Measurements from ENCODE around the gene TAF1D. TPM values are rescaled to one million over a fixed set of nuclear protein-coding genes. Genes with fewer than 3 reads are reported as not detected.
"Not testable (repeated sequence)": the region's sequence is repeated elsewhere in the genome, so short reads cannot be mapped to it uniquely, and the experiment has no call there.

TAF1D gene
- total RNA-seq, 4 donors from 2014 or later = 28.3 to 114 (median 58.1) TPM

- no peaks in the 10 kb centered on the region for H3K9me3 ChIP-seq
- H3K4me1 ChIP-seq = peaks cover 9 to 40% (median 13%) of the 10 kb centered on the region in 3 donors
- peak overlapping the region; percentile 62 to 93 for H3K4me3 ChIP-seq
- H3K27me3 ChIP-seq = no peaks in the 10 kb centered on the region
- no peak for TF ChIP-seq POLR2A (IDR thresholded peaks at IDR 0.05)
- TF ChIP-seq EP300 (IDR thresholded peaks at IDR 0.05) = no peak
- TF ChIP-seq CTCF (IDR thresholded peaks at IDR 0.05) = no peak
- TF ChIP-seq POLR2AphosphoS5 (IDR thresholded peaks at IDR 0.05) = no peak
- no peak for ATAC-seq
- H3K36me3 ChIP-seq = peaks cover 0 to 6% of the 10 kb centered on the region in 2 donors
- H3K27ac ChIP-seq = peak overlapping the region in 3 of 4 donors; percentile 95 to 97 (median 95)
- 22 to 45% methylated on average over 4 to 7 of the region's 7 CpGs for WGBS, 2 donors (ENCODE audit: low coverage in 1 of 2)
Measured at GRCh38 chr11:93783362-93783761, 42.1 kb upstream of the TAF1D start.

- ATAC-seq = no peak
- no peaks in the 10 kb centered on the region for H3K9me3 ChIP-seq
- TF ChIP-seq EP300 (IDR thresholded peaks at IDR 0.05) (no peak), POLR2A (IDR thresholded peaks at IDR 0.05) (no peak), POLR2AphosphoS5 (IDR thresholded peaks at IDR 0.05) (no peak), CTCF (IDR thresholded peaks at IDR 0.05) (no peak)
- no peaks in the 10 kb centered on the region for H3K4me1 ChIP-seq
- no peaks in the 10 kb centered on the region for H3K36me3 ChIP-seq
- H3K4me3 ChIP-seq = no peak overlapping the region
- H3K27me3 ChIP-seq = no peaks in the 10 kb centered on the region
- H3K27ac ChIP-seq = no peak overlapping the region
- WGBS, 2 donors (ENCODE audit: low coverage in 1 of 2) = 38 to 72% methylated on average over 2 of the region's 2 CpGs
Measured at GRCh38 chr11:93775289-93775688, 34.0 kb upstream of the TAF1D start.

GRCh38 chr11:93774560-93774959, 33.3 kb upstream of the TAF1D start:
- not testable (repeated sequence) for ATAC-seq, H3K27ac ChIP-seq, H3K9me3 ChIP-seq, H3K27me3 ChIP-seq, H3K4me1 ChIP-seq, H3K4me3 ChIP-seq, H3K36me3 ChIP-seq
- WGBS, 2 donors (ENCODE audit: low coverage in 1 of 2) = 86% methylated on average over 1 of the region's 3 CpGs; no CpG with 5 or more reads in 1 of the 2 donors

- no peaks in the 10 kb centered on the region for H3K27me3 ChIP-seq
- H3K9me3 ChIP-seq = no peaks in the 10 kb centered on the region
- WGBS, 2 donors (ENCODE audit: low coverage in 1 of 2) = 100% methylated on average over 2 of the region's 10 CpGs; no CpG with 5 or more reads in 1 of the 2 donors
- no peak overlapping the region for H3K4me3 ChIP-seq
- H3K36me3 ChIP-seq = no peaks in the 10 kb centered on the region
- no peaks in the 10 kb centered on the region for H3K4me1 ChIP-seq
- ATAC-seq = no peak
- TF ChIP-seq EP300 (IDR thresholded peaks at IDR 0.05) (no peak), POLR2AphosphoS5 (IDR thresholded peaks at IDR 0.05) (no peak), CTCF (IDR thresholded peaks at IDR 0.05) (no peak), POLR2A (IDR thresholded peaks at IDR 0.05) (no peak)
- no peak overlapping the region for H3K27ac ChIP-seq
Measured at GRCh38 chr11:93773601-93774200, 32.4 kb upstream of the TAF1D start.

GRCh38 chr11:93773045-93773477, 31.8 kb upstream of the TAF1D start:
- WGBS, 2 donors (ENCODE audit: low coverage in 1 of 2) = 80% methylated on average over 1 of the region's 3 CpGs; no CpG with 5 or more reads in 1 of the 2 donors

More at GRCh38 chr11:93773045-93773477, 31.8 kb upstream of the TAF1D start:
- H3K27me3 ChIP-seq = no peaks in the 10 kb centered on the region
- H3K9me3 ChIP-seq = no peaks in the 10 kb centered on the region
- no peak for ATAC-seq
- H3K4me3 ChIP-seq = no peak overlapping the region
- no peaks in the 10 kb centered on the region for H3K4me1 ChIP-seq
- TF ChIP-seq POLR2AphosphoS5 (IDR thresholded peaks at IDR 0.05) (no peak), CTCF (IDR thresholded peaks at IDR 0.05) (no peak), EP300 (IDR thresholded peaks at IDR 0.05) (no peak), POLR2A (IDR thresholded peaks at IDR 0.05) (no peak)
- no peak overlapping the region for H3K27ac ChIP-seq
- no peaks in the 10 kb centered on the region for H3K36me3 ChIP-seq

All from gastroesophageal sphincter (tissue), 4 donors.